ENCODE measurements around the gene EMC1. TPM values are rescaled to one million over a fixed set of nuclear protein-coding genes. Genes with fewer than 3 reads are reported as not detected.

EMC1 gene
- total and polyA plus RNA-seq, 7 experiments from 2014 or later = 18.6 to 43.7 (median 34.0) TPM

GRCh38 chr1:19199329-19199968 is 51.9 kb downstream of the EMC1 start:
- H3K9me3 ChIP-seq (ENCODE audit: control insufficient read depth in 2 of 3, low read length in 3 of 3) = no peaks in the 10 kb centered on the region
- Mint-ChIP-seq H3K4me3 (no peak overlapping the region), H3K27ac (no peak overlapping the region), H3K4me1 (peaks cover 17 to 35% (median 30%) of the 10 kb centered on the region in 7 donors), H3K9me3 (no peaks in the 10 kb centered on the region), H3K36me3 (peaks cover 14 to 35% (median 28%) of the 10 kb centered on the region in 5 donors), H3K27me3 (no peaks in the 10 kb centered on the region)
- ChIA-PET POLR2A (interaction anchor here (0.6 to 1.6 kb wide), 2 partner anchors 13 to 1745 kb away, joined by 3 read pairs; no protein-coding TSS in a partner anchor), CTCF (interaction anchor here (0.7 kb wide), 1 partner anchor 499 kb away, joined by 3 read pairs; no protein-coding TSS in a partner anchor)
- H3K27ac ChIP-seq (ENCODE audit: low read depth, low read length) = no peak overlapping the region
- intact Hi-C loops (cut with micrococcal nuclease) = no loop called here
- no peaks in the 10 kb centered on the region for H3K27me3 ChIP-seq (ENCODE audit: control insufficient read depth in 2 of 2, insufficient read depth in 2 of 2, low read length in 2 of 2)
- H3K4me1 ChIP-seq (ENCODE audit: control insufficient read depth in 2 of 2, insufficient read depth in 2 of 2, low read length in 2 of 2) = peaks cover 0 to 16% of the 10 kb centered on the region in 2 donors
- DNase-seq = no peak
- ATAC-seq = no peak
- no peak overlapping the region for H3K4me3 ChIP-seq (ENCODE audit: low read length)
- H3K36me3 ChIP-seq (ENCODE audit: control insufficient read depth in 2 of 3, insufficient read depth in 3 of 3, low read length in 3 of 3) = peaks cover 30 to 58% (median 43%) of the 10 kb centered on the region in 3 experiments

DNA sequence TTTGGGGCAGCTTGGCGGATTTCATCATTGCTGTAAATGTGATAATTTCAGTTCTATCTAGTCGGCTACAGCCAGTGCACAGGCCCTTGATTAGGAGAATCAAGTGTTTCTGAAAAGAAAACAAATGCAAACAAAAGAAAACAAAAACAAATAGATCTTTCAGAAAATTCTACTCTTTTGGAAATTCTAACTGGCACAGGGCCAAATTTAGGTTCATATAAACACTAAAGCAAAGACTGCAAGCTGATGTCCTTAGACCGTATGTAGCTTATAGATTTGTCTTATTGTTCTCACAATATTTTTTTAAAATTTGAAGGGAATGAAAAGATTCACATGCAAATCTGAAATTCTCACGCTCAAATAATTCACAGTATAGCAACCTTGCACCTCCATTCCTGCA is 52.5 kb downstream of the EMC1 start:
- H3K27me3 Mint-ChIP-seq = no peaks in the 10 kb centered on the region
- intact Hi-C loops (cut with micrococcal nuclease) = no loop called here
- no peak overlapping the region for H3K4me3 Mint-ChIP-seq
- Histone ChIP-seq H3K4me1 (ENCODE audit: control insufficient read depth in 2 of 2, insufficient read depth in 2 of 2, low read length in 2 of 2) (peaks cover 0 to 16% of the 10 kb centered on the region in 2 donors), H3K27ac (ENCODE audit: low read depth, low read length) (no peak overlapping the region), H3K27me3 (ENCODE audit: control insufficient read depth in 2 of 2, insufficient read depth in 2 of 2, low read length in 2 of 2) (no peaks in the 10 kb centered on the region), H3K9me3 (ENCODE audit: control insufficient read depth in 2 of 3, low read length in 3 of 3) (no peaks in the 10 kb centered on the region), H3K4me3 (ENCODE audit: low read length) (no peak overlapping the region), H3K36me3 (ENCODE audit: control insufficient read depth in 2 of 3, insufficient read depth in 3 of 3, low read length in 3 of 3) (peaks cover 31 to 59% (median 48%) of the 10 kb centered on the region in 3 experiments)
- H3K4me1 Mint-ChIP-seq = peaks cover 16 to 29% (median 24%) of the 10 kb centered on the region in 7 donors
- no peaks in the 10 kb centered on the region for H3K9me3 Mint-ChIP-seq
- ATAC-seq (no peak), DNase-seq (no peak)
- ChIA-PET CTCF (no interaction called here), POLR2A (interaction anchor here (0.6 kb wide), 1 partner anchor 1745 kb away, joined by 3 read pairs; no protein-coding TSS in a partner anchor)
- H3K27ac Mint-ChIP-seq = no peak overlapping the region
- peaks cover 15 to 39% (median 30%) of the 10 kb centered on the region in 5 donors for H3K36me3 Mint-ChIP-seq

- H3K4me3 ChIP-seq (ENCODE audit: low read length) = no peak overlapping the region
- no peaks in the 10 kb centered on the region for H3K27me3 ChIP-seq (ENCODE audit: control insufficient read depth in 2 of 2, insufficient read depth in 2 of 2, low read length in 2 of 2)
- Mint-ChIP-seq H3K27ac (no peak overlapping the region), H3K9me3 (no peaks in the 10 kb centered on the region), H3K4me3 (no peak overlapping the region), H3K4me1 (peaks cover 11 to 19% (median 17%) of the 10 kb centered on the region in 7 donors), H3K36me3 (peaks cover 25 to 48% (median 40%) of the 10 kb centered on the region in 5 donors), H3K27me3 (no peaks in the 10 kb centered on the region)
- H3K4me1 ChIP-seq (ENCODE audit: control insufficient read depth in 2 of 2, insufficient read depth in 2 of 2, low read length in 2 of 2) = peaks cover 0 to 10% of the 10 kb centered on the region in 2 donors
- no peaks in the 10 kb centered on the region for H3K9me3 ChIP-seq (ENCODE audit: control insufficient read depth in 2 of 3, low read length in 3 of 3)
- DNase-seq (no peak), ATAC-seq (no peak)
- no peak overlapping the region for H3K27ac ChIP-seq (ENCODE audit: low read depth, low read length)
- ChIA-PET POLR2A (interaction anchor here (1.1 kb wide), 1 partner anchor 8 kb away, joined by 3 read pairs; no protein-coding TSS in a partner anchor), CTCF (no interaction called here)
- peaks cover 41 to 69% (median 57%) of the 10 kb centered on the region in 3 experiments for H3K36me3 ChIP-seq (ENCODE audit: control insufficient read depth in 2 of 3, insufficient read depth in 3 of 3, low read length in 3 of 3)
- intact Hi-C loops (cut with micrococcal nuclease) = no loop called here
Measured at GRCh38 chr1:19197845-19198244, 53.5 kb downstream of the EMC1 start.

GRCh38 chr1:19196331-19196730 is 55.0 kb downstream of the EMC1 start:
- intact Hi-C loops (cut with micrococcal nuclease) = no loop called here
- no peaks in the 10 kb centered on the region for H3K9me3 Mint-ChIP-seq
- H3K9me3 ChIP-seq (ENCODE audit: control insufficient read depth in 2 of 3, low read length in 3 of 3) = no peaks in the 10 kb centered on the region
- no peak overlapping the region for H3K27ac ChIP-seq (ENCODE audit: low read depth, low read length)
- no peaks in the 10 kb centered on the region for H3K4me1 ChIP-seq (ENCODE audit: control insufficient read depth in 2 of 2, insufficient read depth in 2 of 2, low read length in 2 of 2)
- DNase-seq = no peak
- H3K27me3 Mint-ChIP-seq = no peaks in the 10 kb centered on the region
- peaks cover 0 to 6% (median 4%) of the 10 kb centered on the region in 7 donors for H3K4me1 Mint-ChIP-seq
- no peak overlapping the region for H3K27ac Mint-ChIP-seq
- H3K36me3 ChIP-seq (ENCODE audit: control insufficient read depth in 2 of 3, insufficient read depth in 3 of 3, low read length in 3 of 3) = peaks cover 49 to 78% (median 69%) of the 10 kb centered on the region in 3 experiments
- peaks cover 32 to 63% (median 52%) of the 10 kb centered on the region in 5 donors for H3K36me3 Mint-ChIP-seq
- no peak for ATAC-seq
- no peaks in the 10 kb centered on the region for H3K27me3 ChIP-seq (ENCODE audit: control insufficient read depth in 2 of 2, insufficient read depth in 2 of 2, low read length in 2 of 2)
- CTCF ChIA-PET = no interaction called here
- H3K4me3 ChIP-seq (ENCODE audit: low read length) = no peak overlapping the region
- POLR2A ChIA-PET = no interaction called here
- no peak overlapping the region for H3K4me3 Mint-ChIP-seq

GRCh38 chr1:19193004-19193403 is 58.3 kb downstream of the EMC1 start:
- no peak overlapping the region for H3K4me3 Mint-ChIP-seq
- POLR2A ChIA-PET = interaction anchor here (1.0 kb wide), 1 partner anchor 14 kb away, joined by 4 read pairs; no protein-coding TSS in a partner anchor
- H3K4me3 ChIP-seq (ENCODE audit: low read length) = no peak overlapping the region
- DNase-seq (no peak), ATAC-seq (no peak)
- H3K27me3 ChIP-seq (ENCODE audit: control insufficient read depth in 2 of 2, insufficient read depth in 2 of 2, low read length in 2 of 2) = no peaks in the 10 kb centered on the region
- peaks cover 0 to 11% (median 0%) of the 10 kb centered on the region in 7 donors for H3K4me1 Mint-ChIP-seq
- H3K27me3 Mint-ChIP-seq = no peaks in the 10 kb centered on the region
- no peaks in the 10 kb centered on the region for H3K9me3 Mint-ChIP-seq
- intact Hi-C loops (cut with micrococcal nuclease) = no loop called here
- H3K36me3 ChIP-seq (ENCODE audit: control insufficient read depth in 2 of 3, insufficient read depth in 3 of 3, low read length in 3 of 3) = peaks cover 37 to 80% (median 49%) of the 10 kb centered on the region in 3 experiments
- CTCF ChIA-PET = interaction anchor here (0.8 kb wide), 1 partner anchor 12 kb away, joined by 3 read pairs; no protein-coding TSS in a partner anchor
- no peaks in the 10 kb centered on the region for H3K4me1 ChIP-seq (ENCODE audit: control insufficient read depth in 2 of 2, insufficient read depth in 2 of 2, low read length in 2 of 2)
- H3K36me3 Mint-ChIP-seq = peaks cover 36 to 74% (median 54%) of the 10 kb centered on the region in 5 donors
- H3K27ac ChIP-seq (ENCODE audit: low read depth, low read length) = no peak overlapping the region
- H3K9me3 ChIP-seq (ENCODE audit: control insufficient read depth in 2 of 3, low read length in 3 of 3) = no peaks in the 10 kb centered on the region
- H3K27ac Mint-ChIP-seq = no peak overlapping the region

DNA sequence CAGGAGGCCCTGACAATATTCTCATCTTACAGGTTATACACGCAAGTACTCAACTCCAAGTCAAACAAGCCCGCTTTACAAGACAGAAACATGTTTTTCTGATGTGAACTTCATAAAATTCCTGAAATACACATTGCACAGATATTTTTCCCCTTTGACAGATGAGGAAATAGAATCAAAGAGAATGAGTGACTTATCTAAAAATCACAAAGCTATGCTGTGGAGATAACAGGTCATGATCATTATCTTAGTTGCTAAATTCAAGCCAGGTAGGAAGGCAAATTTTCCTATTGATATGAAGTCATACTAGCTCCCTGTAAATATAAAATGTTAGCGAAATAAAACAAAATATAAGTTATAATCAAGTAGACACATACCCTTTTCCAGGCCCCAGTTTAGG is 59.5 kb downstream of the EMC1 start:
- CTCF ChIA-PET = no interaction called here
- Mint-ChIP-seq H3K4me3 (no peak overlapping the region), H3K4me1 (peaks cover 0 to 11% (median 0%) of the 10 kb centered on the region in 7 donors)

More for the DNA sequence above, 59.5 kb downstream of the EMC1 start:
- no peak for ATAC-seq
- H3K27ac ChIP-seq (ENCODE audit: low read depth, low read length) = no peak overlapping the region
- Mint-ChIP-seq H3K36me3 (peaks cover 33 to 68% (median 50%) of the 10 kb centered on the region in 5 donors), H3K9me3 (no peaks in the 10 kb centered on the region), H3K27me3 (no peaks in the 10 kb centered on the region), H3K27ac (no peak overlapping the region)
- H3K9me3 ChIP-seq (ENCODE audit: control insufficient read depth in 2 of 3, low read length in 3 of 3) = no peaks in the 10 kb centered on the region
- H3K4me1 ChIP-seq (ENCODE audit: control insufficient read depth in 2 of 2, insufficient read depth in 2 of 2, low read length in 2 of 2) = no peaks in the 10 kb centered on the region
- POLR2A ChIA-PET = interaction anchor here (0.9 kb wide), 1 partner anchor 15 kb away, joined by 4 read pairs; no protein-coding TSS in a partner anchor
- intact Hi-C loops (cut with micrococcal nuclease) = no loop called here
- no peak overlapping the region for H3K4me3 ChIP-seq (ENCODE audit: low read length)
- no peaks in the 10 kb centered on the region for H3K27me3 ChIP-seq (ENCODE audit: control insufficient read depth in 2 of 2, insufficient read depth in 2 of 2, low read length in 2 of 2)
- peaks cover 31 to 77% (median 37%) of the 10 kb centered on the region in 3 experiments for H3K36me3 ChIP-seq (ENCODE audit: control insufficient read depth in 2 of 3, insufficient read depth in 3 of 3, low read length in 3 of 3)
- DNase-seq = no peak

All from naive thymus-derived CD4-positive, alpha-beta T cell (primary cell).